K562 (cell line): ENCODE measurements around the gene FOXN1. TPM values are rescaled to one million over a fixed set of nuclear protein-coding genes. Genes with fewer than 3 reads are reported as not detected.
A peak's percentile ranks its signal among the peaks of the same experiment; 100 is the strongest.

Experiments used
- ATAC-seq: fragments of 200-7000 bp; cut with Tn5 transposase; 3 replicates; pipeline ENCODE4 v1.9.1; 2020; ENCODE audit warnings: moderate library complexity
- BruUV-seq: library from RNA; stranded (reverse); fragments of 400-500 nt; replicated peaks from 2 replicates; lab custom pipeline; 2021; lab: Mats Ljungman, UMichigan
- CTCF ChIA-PET: fragments of 300-600 bp; formaldehyde crosslinking; extraction: SDS; loops from one replicate; lab custom pipeline; 2021; ENCODE audit warnings: low intra/inter-chr PET ratio; lab: Yijun Ruan, JAX
- POLR2A ChIA-PET: fragments of 300-600, 350-650 bp; sonication (Branson Sonifier 250); formaldehyde crosslinking; extraction: SDS; loops from one replicate; lab custom pipeline; 2021; ENCODE audit warnings: antibody characterized with exemption, inconsistent platforms; lab: Yijun Ruan, JAX
- DNase-seq, 4 experiments: peaks; one replicate each; pipeline versions ENCODE4 v3.0.0 to v3.0.0-alpha.2; 2011 to 2018; ENCODE audit warnings: low spot score in 3 of 4, mixed read lengths in 3 of 4; ENCODE audit errors: extremely low read depth in 1 of 4
- FAIRE-seq: peaks from 2 replicates; lab custom pipeline; 2011; peaks lifted over from hg19 to GRCh38; lab: Jason Lieb, UNC
- H2AFZ ChIP-seq: 2 replicates; pipeline ENCODE4 v1.6.0; 2011; ENCODE audit warnings: low read depth, low read length, control low read depth, inconsistent platforms
- H3K27ac ChIP-seq: fragments of 200-600 bp; 3 replicates; pipeline ENCODE4 v1.8.0; 2011; ENCODE audit warnings: low read depth, mild to moderate bottlenecking, control low read depth, inconsistent platforms, low read length, moderate library complexity, mixed read lengths; ENCODE audit errors: extremely low read depth
- H3K27me3 ChIP-seq, 2 experiments: fragments of 300-600 bp in 1 of 2; 2 replicates in 1 of 2; 3 replicates in 1 of 2; pipeline versions ENCODE4 v1.6.0 to v1.8.0; 2011; ENCODE audit warnings: inconsistent platforms in 2 of 2, low read length in 2 of 2, mild to moderate bottlenecking in 1 of 2, mixed read lengths in 1 of 2, moderate library complexity in 1 of 2; ENCODE audit not compliant: control insufficient read depth in 2 of 2, insufficient read depth in 2 of 2
- H3K36me3 ChIP-seq: fragments of 300-600 bp; 3 replicates; pipeline ENCODE4 v1.8.0; 2011; ENCODE audit warnings: mild to moderate bottlenecking, low read length, inconsistent platforms; ENCODE audit not compliant: control insufficient read depth, insufficient read depth
- H3K4me1 ChIP-seq, 2 experiments: fragments of 200-600 bp in 1 of 2; replicated peaks in 1 of 2; 2 replicates in 1 of 2; 3 replicates in 1 of 2; pipeline versions ENCODE4 v1.5.1 to v1.8.0; 2011; ENCODE audit warnings: inconsistent platforms in 2 of 2, low read length in 2 of 2, mild to moderate bottlenecking in 1 of 2, mixed read lengths in 1 of 2, moderate library complexity in 1 of 2; ENCODE audit not compliant: control insufficient read depth in 2 of 2, insufficient read depth in 2 of 2
- H3K4me2 ChIP-seq: 2 replicates; pipeline ENCODE4 v1.6.1; 2011; ENCODE audit warnings: low read length, control low read depth, inconsistent platforms, mixed read lengths; ENCODE audit not compliant: insufficient read depth
- H3K4me3 ChIP-seq: fragments of 200-600 bp; sonication (generic), shearing (Covaris generic); 2 replicates; pipeline ENCODE4 v1.5.1; 2016; ENCODE audit warnings: control low read depth, inconsistent platforms
- H3K79me2 ChIP-seq: fragments of 200-600 bp; 3 replicates; pipeline ENCODE4 v1.8.0; 2011; ENCODE audit warnings: low read length, inconsistent platforms; ENCODE audit not compliant: control insufficient read depth, insufficient read depth
- H3K9ac ChIP-seq, 2 experiments: 2 replicates each; pipeline versions ENCODE4 v1.6.0 to v1.6.1; 2011; ENCODE audit warnings: low read depth in 2 of 2, low read length in 2 of 2, control low read depth in 1 of 2, inconsistent platforms in 1 of 2, mild to moderate bottlenecking in 1 of 2, mixed read lengths in 1 of 2; ENCODE audit not compliant: insufficient read depth in 1 of 2
- H3K9me1 ChIP-seq: one replicate; pipeline ENCODE4 v1.6.0; 2011; ENCODE audit warnings: inconsistent platforms, mild to moderate bottlenecking, low read length, moderate library complexity; ENCODE audit not compliant: control insufficient read depth, insufficient read depth
- H3K9me3 ChIP-seq: replicated peaks from 2 replicates; pipeline ENCODE4 v1.5.1; 2011; ENCODE audit warnings: low read depth, low read length, inconsistent platforms; ENCODE audit not compliant: control insufficient read depth, insufficient read depth
- H4K20me1 ChIP-seq: replicated peaks from 2 replicates; pipeline ENCODE4 v1.6.1; 2011; ENCODE audit warnings: low read length, inconsistent platforms, mixed read lengths; ENCODE audit not compliant: control insufficient read depth, insufficient read depth
- KDM1A ChIP-seq, 2 experiments: fragments of 450-650 bp; IDR thresholded peaks; 2 replicates each; pipeline ENCODE4 v1.6.1; 2016; ENCODE audit warnings: mild to moderate bottlenecking in 2 of 2
- KDM5B ChIP-seq: fragments of 200-600 bp; sonication (generic); IDR thresholded peaks from 2 replicates; pipeline ENCODE4 v1.6.1; 2012; ENCODE audit warnings: low read depth, mild to moderate bottlenecking, moderate library complexity, low read length, control low read depth, inconsistent platforms; ENCODE audit not compliant: insufficient replicate concordance
- MECOM ChIP-seq: fragments of 250-450 bp; sonication (Bioruptor Pico); IDR thresholded peaks from 2 replicates; pipeline ENCODE4 v1.8.0; 2022; ENCODE audit warnings: inconsistent platforms
- MTF1 ChIP-seq: fragments of 250-450 bp; sonication (Bioruptor Pico); IDR thresholded peaks from 2 replicates; pipeline ENCODE4 v1.9.0; 2021; ENCODE audit warnings: moderate library complexity, mild to moderate bottlenecking, inconsistent platforms, borderline replicate concordance
- ZBTB33 ChIP-seq: sonication (generic); formaldehyde crosslinking; IDR thresholded peaks from 2 replicates; pipeline ENCODE4 v1.8.1; 2023; ENCODE audit warnings: mild to moderate bottlenecking, missing genetic modification reagents
- WGBS: fragments of 100-300 bp; shearing (Covaris generic); methylation state at CpG from one replicate; pipeline ENCODE4 v1.1.6; 2016; ENCODE audit warnings: low coverage, mixed read lengths; ENCODE audit not compliant: insufficient coverage; ENCODE audit errors: missing lambda C conversion rate; 5-methylcytosine and 5-hydroxymethylcytosine counted together
- in situ Hi-C: fragments of 300-500 bp; cut with MboI; formaldehyde crosslinking; loops from 4 replicates; pipeline ENCODE4 v1.15.0; 2018; ENCODE audit warnings: inconsistent platforms, mixed read lengths
- intact Hi-C: fragments of 100-400 bp; cut with micrococcal nuclease; formaldehyde crosslinking; loops from 2 replicates; pipeline ENCODE4 v1.14.2; 2022
- polyA plus RNA-seq, 8 experiments: library from polyadenylated mRNA; depleted of rRNA in 4 of 8; stranded (reverse) in 5 of 8; unstranded in 3 of 8; fragments of >200 nt; fragmentation: Nextera tagmentation in 2 of 8; fragmentation: Illumina TruSeq in 1 of 8; extraction: Ambion mirVana in 2 of 8; extraction: Trizol in 1 of 8; gene quantifications; 2 replicates each; pipeline versions ENCODE4 v1.2.1 to v1.2.3, GENCODE V29; 2011 to 2014; ENCODE audit warnings: inconsistent platforms in 1 of 8, missing spikeins in 1 of 8
- total RNA-seq, 7 experiments: library from RNA; depleted of rRNA in 6 of 7; stranded (reverse); fragments of >200 nt in 6 of 7; fragmentation: Illumina TruSeq in 2 of 7; extraction: Trizol in 2 of 7; gene quantifications; 2 replicates each; pipeline versions ENCODE4 v1.2.1 to v1.2.3, GENCODE V29; 2011 to 2021; ENCODE audit warnings: low replicate concordance in 1 of 7
- TF ChIP-seq, protein P1 (sequence below): sonication (generic); formaldehyde crosslinking; IDR thresholded peaks from 2 replicates; pipeline ENCODE4 v1.8.1; 2023; ENCODE audit warnings: mild to moderate bottlenecking, missing genetic modification reagents, moderate library complexity
- TF ChIP-seq, protein P2 (sequence below), 3 experiments: IDR thresholded peaks in 2 of 3; conservative IDR thresholded peaks in 1 of 3; 2 replicates each; pipeline ENCODE4 v1.5.1; 2011 to 2012; ENCODE audit warnings: low read length in 3 of 3, mild to moderate bottlenecking in 3 of 3, control low read depth in 2 of 3, improper control_type of control experiment in 1 of 3, inconsistent platforms in 1 of 3, low read depth in 1 of 3, mixed read lengths in 1 of 3, moderate library complexity in 1 of 3; ENCODE audit not compliant: insufficient read depth in 2 of 3

The FOXN1 gene
- total and polyA plus RNA-seq, 9 of the 15 experiments (the other 6 are each of a cell fraction or from before 2014, with no cell fraction given) = not detected

- 82% methylated on average over 14 of the region's 14 CpGs for whole genome bisulfite sequencing
These were observed 69.1 kb downstream of the FOXN1 start for GRCh38 chr17:28575126-28575795.

More at GRCh38 chr17:28575126-28575795, 69.1 kb downstream of the FOXN1 start:
- DNase-seq (peak in 1 of 4 experiments; percentile 51), FAIRE-seq (no peak), ATAC-seq (no peak)
- TF ChIP-seq ZBTB33 = peak; percentile 51; the same call in 1 of the 2 replicates
- no peak for TF ChIP-seq MTF1 (CRISPR knock-in tag)
- TF ChIP-seq, protein P1, sequence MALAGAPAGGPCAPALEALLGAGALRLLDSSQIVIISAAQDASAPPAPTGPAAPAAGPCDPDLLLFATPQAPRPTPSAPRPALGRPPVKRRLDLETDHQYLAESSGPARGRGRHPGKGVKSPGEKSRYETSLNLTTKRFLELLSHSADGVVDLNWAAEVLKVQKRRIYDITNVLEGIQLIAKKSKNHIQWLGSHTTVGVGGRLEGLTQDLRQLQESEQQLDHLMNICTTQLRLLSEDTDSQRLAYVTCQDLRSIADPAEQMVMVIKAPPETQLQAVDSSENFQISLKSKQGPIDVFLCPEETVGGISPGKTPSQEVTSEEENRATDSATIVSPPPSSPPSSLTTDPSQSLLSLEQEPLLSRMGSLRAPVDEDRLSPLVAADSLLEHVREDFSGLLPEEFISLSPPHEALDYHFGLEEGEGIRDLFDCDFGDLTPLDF (CRISPR knock-in tag) = no peak
- TF ChIP-seq, protein P2, sequence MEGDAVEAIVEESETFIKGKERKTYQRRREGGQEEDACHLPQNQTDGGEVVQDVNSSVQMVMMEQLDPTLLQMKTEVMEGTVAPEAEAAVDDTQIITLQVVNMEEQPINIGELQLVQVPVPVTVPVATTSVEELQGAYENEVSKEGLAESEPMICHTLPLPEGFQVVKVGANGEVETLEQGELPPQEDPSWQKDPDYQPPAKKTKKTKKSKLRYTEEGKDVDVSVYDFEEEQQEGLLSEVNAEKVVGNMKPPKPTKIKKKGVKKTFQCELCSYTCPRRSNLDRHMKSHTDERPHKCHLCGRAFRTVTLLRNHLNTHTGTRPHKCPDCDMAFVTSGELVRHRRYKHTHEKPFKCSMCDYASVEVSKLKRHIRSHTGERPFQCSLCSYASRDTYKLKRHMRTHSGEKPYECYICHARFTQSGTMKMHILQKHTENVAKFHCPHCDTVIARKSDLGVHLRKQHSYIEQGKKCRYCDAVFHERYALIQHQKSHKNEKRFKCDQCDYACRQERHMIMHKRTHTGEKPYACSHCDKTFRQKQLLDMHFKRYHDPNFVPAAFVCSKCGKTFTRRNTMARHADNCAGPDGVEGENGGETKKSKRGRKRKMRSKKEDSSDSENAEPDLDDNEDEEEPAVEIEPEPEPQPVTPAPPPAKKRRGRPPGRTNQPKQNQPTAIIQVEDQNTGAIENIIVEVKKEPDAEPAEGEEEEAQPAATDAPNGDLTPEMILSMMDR (IDR thresholded peaks at IDR 0.05 in 2 of 3, conservative IDR thresholded peaks at IDR 0.05 in 1 of 3; ENCODE audit: insufficient read depth in 2 of 3, low read depth in 1 of 3, low read length in 3 of 3) = peak; percentile 33 to 52 (median 40); a peak in 5 of 6 replicates
- no peak for TF ChIP-seq KDM1A (IDR thresholded peaks at IDR 0.05)
- 0 out of 2 replicates have a peak, but pooled peaks have one; percentile 54 for TF ChIP-seq MECOM
- TF ChIP-seq KDM5B = peak; percentile 41
- peak overlapping the region in 1 of 2 experiments; percentile 10; a peak in 2 of 4 replicates for H3K9ac ChIP-seq
- no peak overlapping the region for H2AFZ ChIP-seq
- H3K9me1 ChIP-seq = peaks cover 18% of the 10 kb centered on the region
- H3K4me2 ChIP-seq = peak overlapping the region; percentile 80
- no peak overlapping the region for H3K27ac ChIP-seq
- H3K79me2 ChIP-seq = peaks cover 38% of the 10 kb centered on the region
- H3K9me3 ChIP-seq = no peaks in the 10 kb centered on the region
- intact Hi-C loops (no loop called here), in situ Hi-C loops (loop anchor here (5.0 kb wide), 1 partner anchor 362 kb away; no protein-coding TSS in a partner anchor)
- peak overlapping the region; percentile 44; the same call in 1 of the 2 replicates for H3K4me3 ChIP-seq
- BruUV-seq = no TSS peak
- 0 out of 2 replicates have a peak, but pooled peaks cover 10% of the 10 kb centered on the region for H4K20me1 ChIP-seq
- ChIA-PET POLR2A (interaction anchor here (0.6 to 16.7 kb wide), 7 partner anchors 9 to 366 kb away, joined by 3 to 274 read pairs (median 4); partner anchors contain the start of genes SPAG5 and UNC119), CTCF (no interaction called here)
- H3K27me3 ChIP-seq = no peaks in the 10 kb centered on the region
- peaks cover 32 to 36% of the 10 kb centered on the region in 2 experiments for H3K4me1 ChIP-seq
- H3K36me3 ChIP-seq = peaks cover 62% of the 10 kb centered on the region
